ENCODE measurements around the gene ATP1B3.

GRCh38 chr3:141949972-141950371, 73.5 kb downstream of the ATP1B3 start:
- TF ChIP-seq YY1 (IDR thresholded peaks at IDR 0.05; ENCODE audit: insufficient read depth, insufficient read length): no peak
- no peak for TF ChIP-seq SUZ12 (IDR thresholded peaks at IDR 0.05; ENCODE audit: extremely low read depth, insufficient read depth, insufficient read length)
